HPDE6-E6E7 (cell line): ENCODE measurements around the gene HBM.
"Not testable (repeated sequence)": the region's sequence is repeated elsewhere in the genome, so short reads cannot be mapped to it uniquely, and the experiment has no call there.

Experiments
- DNase-seq: peaks from one replicate; pipeline ENCODE4 v3.0.0; 2011; ENCODE audit warnings: missing footprints; ENCODE audit errors: extremely low spot score

The HBM gene

GRCh38 chr16:169014-169413 lies 3.2 kb downstream of the HBM start:
- no peak for DNase-seq

DNA sequence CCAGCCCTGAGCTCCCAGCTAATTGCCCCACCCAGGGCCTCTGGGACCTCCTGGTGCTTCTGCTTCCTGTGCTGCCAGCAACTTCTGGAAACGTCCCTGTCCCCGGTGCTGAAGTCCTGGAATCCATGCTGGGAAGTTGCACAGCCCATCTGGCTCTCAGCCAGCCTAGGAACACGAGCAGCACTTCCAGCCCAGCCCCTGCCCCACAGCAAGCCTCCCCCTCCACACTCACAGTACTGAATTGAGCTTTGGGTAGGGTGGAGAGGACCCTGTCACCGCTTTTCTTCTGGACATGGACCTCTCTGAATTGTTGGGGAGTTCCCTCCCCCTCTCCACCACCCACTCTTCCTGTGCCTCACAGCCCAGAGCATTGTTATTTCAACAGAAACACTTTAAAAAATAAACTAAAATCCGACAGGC lies 4.3 kb downstream of the HBM start:
- not testable (repeated sequence) for DNase-seq

GRCh38 chr16:170788-171187 lies 5.0 kb downstream of the HBM start:
- DNase-seq = no peak

GRCh38 chr16:172374-172941 lies 6.7 kb downstream of the HBM start, which contains the start of gene HBA2:
Gene HBA2 (plus strand): TSS chr16:172876. CDS start chr16:172913, 37 bp downstream.
- DNase-seq = not testable (repeated sequence)

DNA sequence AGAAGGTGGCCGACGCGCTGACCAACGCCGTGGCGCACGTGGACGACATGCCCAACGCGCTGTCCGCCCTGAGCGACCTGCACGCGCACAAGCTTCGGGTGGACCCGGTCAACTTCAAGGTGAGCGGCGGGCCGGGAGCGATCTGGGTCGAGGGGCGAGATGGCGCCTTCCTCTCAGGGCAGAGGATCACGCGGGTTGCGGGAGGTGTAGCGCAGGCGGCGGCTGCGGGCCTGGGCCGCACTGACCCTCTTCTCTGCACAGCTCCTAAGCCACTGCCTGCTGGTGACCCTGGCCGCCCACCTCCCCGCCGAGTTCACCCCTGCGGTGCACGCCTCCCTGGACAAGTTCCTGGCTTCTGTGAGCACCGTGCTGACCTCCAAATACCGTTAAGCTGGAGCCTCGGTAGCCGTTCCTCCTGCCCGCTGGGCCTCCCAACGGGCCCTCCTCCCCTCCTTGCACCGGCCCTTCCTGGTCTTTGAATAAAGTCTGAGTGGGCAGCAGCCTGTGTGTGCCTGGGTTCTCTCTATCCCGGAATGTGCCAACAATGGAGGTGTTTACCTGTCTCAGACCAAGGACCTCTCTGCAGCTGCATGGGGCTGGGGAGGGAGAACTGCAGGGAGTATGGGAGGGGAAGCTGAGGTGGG lies 7.6 kb downstream of the HBM start:
- not testable (repeated sequence) for DNase-seq

DNA sequence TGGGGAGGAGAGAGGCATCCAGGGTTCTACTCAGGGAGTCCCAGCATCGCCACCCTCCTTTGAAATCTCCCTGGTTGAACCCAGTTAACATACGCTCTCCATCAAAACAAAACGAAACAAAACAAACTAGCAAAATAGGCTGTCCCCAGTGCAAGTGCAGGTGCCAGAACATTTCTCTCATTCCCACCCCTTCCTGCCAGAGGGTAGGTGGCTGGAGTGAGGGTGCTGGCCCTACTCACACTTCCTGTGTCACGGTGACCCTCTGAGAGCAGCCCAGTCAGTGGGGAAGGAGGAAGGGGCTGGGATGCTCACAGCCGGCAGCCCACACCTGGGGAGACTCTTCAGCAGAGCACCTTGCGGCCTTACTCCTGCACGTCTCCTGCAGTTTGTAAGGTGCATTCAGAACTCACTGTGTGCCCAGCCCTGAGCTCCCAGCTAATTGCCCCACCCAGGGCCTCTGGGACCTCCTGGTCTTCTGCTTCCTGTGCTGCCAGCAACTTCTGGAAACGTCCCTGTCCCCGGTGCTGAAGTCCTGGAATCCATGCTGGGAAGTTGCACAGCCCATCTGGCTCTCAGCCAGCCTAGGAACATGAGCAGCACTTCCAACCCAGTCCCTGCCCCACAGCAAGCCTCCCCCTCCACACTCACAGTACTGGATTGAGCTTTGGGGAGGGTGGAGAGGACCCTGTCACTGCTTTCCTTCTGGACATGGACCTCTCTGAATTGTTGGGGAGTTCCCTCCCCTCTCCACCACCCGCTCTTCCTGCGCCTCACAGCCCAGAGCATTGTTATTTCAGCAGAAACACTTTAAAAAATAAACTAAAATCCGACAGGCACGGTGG lies 8.4 kb downstream of the HBM start:
- DNase-seq = not testable (repeated sequence)

DNA sequence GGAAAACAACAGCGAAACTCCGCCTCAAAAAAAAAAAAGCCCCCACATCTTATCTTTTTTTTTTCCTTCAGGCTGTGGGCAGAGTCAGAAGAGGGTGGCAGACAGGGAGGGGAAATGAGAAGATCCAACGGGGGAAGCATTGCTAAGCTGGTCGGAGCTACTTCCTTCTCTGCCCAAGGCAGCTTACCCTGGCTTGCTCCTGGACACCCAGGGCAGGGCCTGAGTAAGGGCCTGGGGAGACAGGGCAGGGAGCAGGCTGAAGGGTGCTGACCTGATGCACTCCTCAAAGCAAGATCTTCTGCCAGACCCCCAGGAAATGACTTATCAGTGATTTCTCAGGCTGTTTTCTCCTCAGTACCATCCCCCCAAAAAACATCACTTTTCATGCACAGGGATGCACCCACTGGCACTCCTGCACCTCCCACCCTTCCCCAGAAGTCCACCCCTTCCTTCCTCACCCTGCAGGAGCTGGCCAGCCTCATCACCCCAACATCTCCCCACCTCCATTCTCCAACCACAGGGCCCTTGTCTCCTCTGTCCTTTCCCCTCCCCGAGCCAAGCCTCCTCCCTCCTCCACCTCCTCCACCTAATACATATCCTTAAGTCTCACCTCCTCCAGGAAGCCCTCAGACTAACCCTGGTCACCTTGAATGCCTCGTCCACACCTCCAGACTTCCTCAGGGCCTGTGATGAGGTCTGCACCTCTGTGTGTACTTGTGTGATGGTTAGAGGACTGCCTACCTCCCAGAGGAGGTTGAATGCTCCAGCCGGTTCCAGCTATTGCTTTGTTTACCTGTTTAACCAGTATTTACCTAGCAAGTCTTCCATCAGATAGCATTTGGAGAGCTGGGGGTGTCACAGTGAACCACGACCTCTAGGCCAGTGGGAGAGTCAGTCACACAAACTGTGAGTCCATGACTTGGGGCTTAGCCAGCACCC lies 9.5 kb downstream of the HBM start:
- DNase-seq = no peak

- not testable (repeated sequence) for DNase-seq
These were observed 10.2 kb downstream of the HBM start for GRCh38 chr16:176006-176405.

GRCh38 chr16:176477-177382 lies 11.0 kb downstream of the HBM start, which contains the start of gene HBA1:
Gene HBA1 (plus strand): TSS chr16:176680. CDS start chr16:176717, 37 bp downstream.
- DNase-seq = not testable (repeated sequence)

DNA sequence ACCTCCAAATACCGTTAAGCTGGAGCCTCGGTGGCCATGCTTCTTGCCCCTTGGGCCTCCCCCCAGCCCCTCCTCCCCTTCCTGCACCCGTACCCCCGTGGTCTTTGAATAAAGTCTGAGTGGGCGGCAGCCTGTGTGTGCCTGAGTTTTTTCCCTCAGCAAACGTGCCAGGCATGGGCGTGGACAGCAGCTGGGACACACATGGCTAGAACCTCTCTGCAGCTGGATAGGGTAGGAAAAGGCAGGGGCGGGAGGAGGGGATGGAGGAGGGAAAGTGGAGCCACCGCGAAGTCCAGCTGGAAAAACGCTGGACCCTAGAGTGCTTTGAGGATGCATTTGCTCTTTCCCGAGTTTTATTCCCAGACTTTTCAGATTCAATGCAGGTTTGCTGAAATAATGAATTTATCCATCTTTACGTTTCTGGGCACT lies 11.6 kb downstream of the HBM start:
- DNase-seq = no peak

DNA sequence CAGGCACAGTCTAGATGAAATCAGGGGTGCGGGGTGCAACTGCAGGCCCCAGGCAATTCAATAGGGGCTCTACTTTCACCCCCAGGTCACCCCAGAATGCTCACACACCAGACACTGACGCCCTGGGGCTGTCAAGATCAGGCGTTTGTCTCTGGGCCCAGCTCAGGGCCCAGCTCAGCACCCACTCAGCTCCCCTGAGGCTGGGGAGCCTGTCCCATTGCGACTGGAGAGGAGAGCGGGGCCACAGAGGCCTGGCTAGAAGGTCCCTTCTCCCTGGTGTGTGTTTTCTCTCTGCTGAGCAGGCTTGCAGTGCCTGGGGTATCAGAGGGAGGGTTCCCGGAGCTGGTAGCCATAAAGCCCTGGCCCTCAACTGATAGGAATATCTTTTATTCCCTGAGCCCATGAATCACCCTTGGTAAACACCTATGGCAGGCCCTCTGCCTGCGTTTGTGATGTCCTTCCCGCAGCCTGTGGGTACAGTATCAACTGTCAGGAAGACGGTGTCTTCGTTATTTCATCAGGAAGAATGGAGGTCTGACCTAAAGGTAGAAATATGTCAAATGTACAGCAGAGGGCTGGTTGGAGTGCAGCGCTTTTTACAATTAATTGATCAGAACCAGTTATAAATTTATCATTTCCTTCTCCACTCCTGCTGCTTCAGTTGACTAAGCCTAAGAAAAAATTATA lies 12.3 kb downstream of the HBM start:
- DNase-seq = no peak

- DNase-seq = no peak
These were observed 12.9 kb downstream of the HBM start for GRCh38 chr16:178668-179015.

- DNase-seq = no peak
These were observed 13.7 kb downstream of the HBM start for GRCh38 chr16:179211-180092.

DNA sequence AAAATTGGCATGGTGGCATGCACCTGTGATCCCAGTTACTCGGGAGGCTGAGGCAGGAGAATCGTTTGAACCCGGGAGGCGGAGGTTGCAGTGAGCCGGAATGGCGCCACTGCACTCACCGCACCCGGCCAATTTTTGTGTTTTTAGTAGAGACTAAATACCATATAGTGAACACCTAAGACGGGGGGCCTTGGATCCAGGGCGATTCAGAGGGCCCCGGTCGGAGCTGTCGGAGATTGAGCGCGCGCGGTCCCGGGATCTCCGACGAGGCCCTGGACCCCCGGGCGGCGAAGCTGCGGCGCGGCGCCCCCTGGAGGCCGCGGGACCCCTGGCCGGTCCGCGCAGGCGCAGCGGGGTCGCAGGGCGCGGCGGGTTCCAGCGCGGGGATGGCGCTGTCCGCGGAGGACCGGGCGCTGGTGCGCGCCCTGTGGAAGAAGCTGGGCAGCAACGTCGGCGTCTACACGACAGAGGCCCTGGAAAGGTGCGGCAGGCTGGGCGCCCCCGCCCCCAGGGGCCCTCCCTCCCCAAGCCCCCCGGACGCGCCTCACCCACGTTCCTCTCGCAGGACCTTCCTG lies 14.4 kb downstream of the HBM start, which contains the start of gene HBQ1:
HBQ1 (plus strand) TSS at position 359 of the 575 bp plus-strand sequence; CDS start at position 387, 28 bp downstream.
- DNase-seq = peak; percentile 57

GRCh38 chr16:180681-181564 lies 15.1 kb downstream of the HBM start:
- DNase-seq = peak; percentile 79

GRCh38 chr16:181565-182021 lies 15.8 kb downstream of the HBM start:
- DNase-seq = no peak

GRCh38 chr16:183005-183404 lies 17.2 kb downstream of the HBM start:
- no peak for DNase-seq
